ENCODE data around the gene IPPK.

- no peak for TF ChIP-seq CTCF (IDR thresholded peaks at IDR 0.05)
- TF ChIP-seq POLR2A (IDR thresholded peaks at IDR 0.05), result no peak
These were observed 77.4 kb downstream of the IPPK start for GRCh38 chr9:92592537-92592936.

All from lower leg skin (tissue), 3 donors.